ENCODE measurements around the gene SRPK2.

The SRPK2 gene

GRCh38 chr7:105298439-105298894, 90.3 kb downstream of the SRPK2 start (continued):
- TF ChIP-seq PRDM4 (tag by site-specific recombination; IDR thresholded peaks at IDR 0.05), result peak; percentile 66; the same call in 1 of the 2 replicates
- TF ChIP-seq MEIS1 (CRISPR knock-in tag; IDR thresholded peaks at IDR 0.05; ENCODE audit: borderline replicate concordance), result no peak
- no peak for TF ChIP-seq KLF9 (tag by site-specific recombination; IDR thresholded peaks at IDR 0.05; ENCODE audit: low read depth)
- TF ChIP-seq ZIC2 (tag by site-specific recombination; IDR thresholded peaks at IDR 0.05), result peak; percentile 83
- TF ChIP-seq ZNF2 (tag by site-specific recombination; IDR thresholded peaks at IDR 0.05), result no peak
- TF ChIP-seq ZNF449 (tag by site-specific recombination; IDR thresholded peaks at IDR 0.05), result no peak
- TF ChIP-seq ZXDB (tag by site-specific recombination; IDR thresholded peaks at IDR 0.05), result no peak
- TF ChIP-seq ZNF514 (tag by site-specific recombination; IDR thresholded peaks at IDR 0.05), result no peak
- no peak for TF ChIP-seq SCRT2 (tag by site-specific recombination; IDR thresholded peaks at IDR 0.05)
- no peak for TF ChIP-seq ZBTB49 (tag by site-specific recombination; IDR thresholded peaks at IDR 0.05; ENCODE audit: low read depth)
- no peak for TF ChIP-seq ZNF239 (tag by site-specific recombination; IDR thresholded peaks at IDR 0.05)
- TF ChIP-seq ZNF341 (tag by site-specific recombination; IDR thresholded peaks at IDR 0.05; ENCODE audit: low read depth), result no peak
- TF ChIP-seq GLIS1 (tag by site-specific recombination; IDR thresholded peaks at IDR 0.05), result peak; percentile 16; the same call in 1 of the 2 replicates

- no peak overlapping the region for H3K27ac ChIP-seq (ENCODE audit: extremely low read depth, low read depth, low read length)
- H3K4me1 ChIP-seq (ENCODE audit: control insufficient read depth, insufficient read depth, low read length), result peaks cover 5% of the 10 kb centered on the region
- no peak overlapping the region for H3K4me3 ChIP-seq (ENCODE audit: low read depth, low read length)
- no peaks in the 10 kb centered on the region for H3K36me3 ChIP-seq (ENCODE audit: control insufficient read depth in 2 of 2, insufficient read depth in 1 of 2, low read length in 2 of 2)
- no peaks in the 10 kb centered on the region for H3K9me3 ChIP-seq (ENCODE audit: control insufficient read depth, insufficient read depth, low read depth, low read length)
- TF ChIP-seq ZNF146 (tag by site-specific recombination; IDR thresholded peaks at IDR 0.05), result 0 out of 2 replicates have a peak, but pooled peaks have one; percentile 5
- no peak for TF ChIP-seq ZNF600 (tag by site-specific recombination; IDR thresholded peaks at IDR 0.05)
- no peak for TF ChIP-seq ZNF513 (tag by site-specific recombination; IDR thresholded peaks at IDR 0.05)
- TF ChIP-seq ZNF140 (tag by site-specific recombination; IDR thresholded peaks at IDR 0.05), result no peak
- 0 out of 2 replicates have a peak, but pooled peaks have one; percentile 8 for TF ChIP-seq ZBTB44 (tag by site-specific recombination; IDR thresholded peaks at IDR 0.05)
- ChIA-PET POLR2A (no interaction called here), CTCF (interaction anchor here (0.6 to 1.3 kb wide), 2 partner anchors 13 to 16 kb away, joined by 4 read pairs; no protein-coding TSS in a partner anchor)
Measured at GRCh38 chr7:105297985-105298384, 90.7 kb downstream of the SRPK2 start.

Data from HEK293 (cell line).